ENCODE measurements around the gene PTPRK.

PTPRK gene

DNA sequence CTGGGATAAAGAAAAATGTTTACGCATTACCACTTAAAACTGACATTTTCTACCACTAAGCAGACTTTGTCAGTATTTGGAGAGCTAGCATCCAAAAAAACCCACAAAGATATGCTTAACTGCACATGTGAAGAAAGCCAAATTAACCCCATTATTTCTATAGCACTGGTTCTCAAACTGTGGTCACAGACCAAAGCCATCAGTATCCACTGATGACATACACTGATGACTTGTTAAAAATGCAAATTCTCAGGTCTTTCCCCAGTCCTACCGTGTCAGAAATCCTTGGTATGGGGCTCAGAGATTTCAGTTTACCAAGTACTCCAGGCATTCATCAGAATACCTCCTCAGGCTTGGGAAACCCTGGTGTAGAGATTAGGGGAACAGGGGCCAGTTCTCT is 230.2 kb downstream of the PTPRK start:
- H3K4me3 ChIP-seq (ENCODE audit: low read length): no peak overlapping the region
- TF ChIP-seq ZNF274 (IDR thresholded peaks at IDR 0.05; ENCODE audit: low read depth, low read length): no peak

DNA sequence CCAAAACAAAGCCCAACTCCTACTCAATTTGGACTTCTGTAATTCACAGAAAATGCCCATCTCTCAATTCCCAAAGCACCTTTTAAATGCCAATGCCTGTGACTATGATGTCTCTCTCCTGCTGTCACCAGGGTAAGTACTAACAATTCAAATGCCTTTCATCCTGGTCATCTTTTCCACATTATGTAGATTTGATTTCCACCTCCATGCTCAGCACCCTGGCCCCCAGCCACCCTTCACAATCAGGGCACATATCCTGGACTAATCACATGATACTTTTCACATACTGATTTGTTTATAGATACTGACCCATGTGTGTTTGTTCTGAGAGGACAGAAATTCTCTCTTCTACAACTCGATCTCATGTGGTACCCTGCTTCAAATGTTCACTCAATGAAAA is 236.3 kb downstream of the PTPRK start:
- H3K4me3 ChIP-seq (ENCODE audit: low read length): no peak overlapping the region
- no peak for TF ChIP-seq ZNF274 (IDR thresholded peaks at IDR 0.05; ENCODE audit: low read depth, low read length)

DNA sequence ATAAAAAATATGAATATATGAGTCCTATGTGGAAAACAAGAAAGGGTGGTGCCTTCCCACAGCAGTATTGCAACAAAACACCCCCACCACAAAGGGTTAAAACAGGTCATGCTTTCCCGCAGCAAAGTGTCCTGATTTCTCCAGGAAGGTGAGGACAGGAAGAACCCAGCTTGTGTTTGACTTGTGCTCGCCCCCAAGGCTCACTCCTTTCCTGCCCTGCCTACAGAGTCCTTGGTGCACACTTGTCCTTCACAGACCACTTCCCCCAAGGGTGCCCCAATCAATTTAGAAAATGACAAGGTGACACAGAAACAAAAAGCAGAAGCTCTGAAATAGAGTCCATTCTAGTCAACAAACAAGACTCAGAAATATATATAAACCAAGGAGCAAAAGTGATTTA is 237.4 kb downstream of the PTPRK start:
- H3K4me3 ChIP-seq (ENCODE audit: low read length): no peak overlapping the region
- no peak for TF ChIP-seq ZNF274 (IDR thresholded peaks at IDR 0.05; ENCODE audit: low read depth, low read length)

DNA sequence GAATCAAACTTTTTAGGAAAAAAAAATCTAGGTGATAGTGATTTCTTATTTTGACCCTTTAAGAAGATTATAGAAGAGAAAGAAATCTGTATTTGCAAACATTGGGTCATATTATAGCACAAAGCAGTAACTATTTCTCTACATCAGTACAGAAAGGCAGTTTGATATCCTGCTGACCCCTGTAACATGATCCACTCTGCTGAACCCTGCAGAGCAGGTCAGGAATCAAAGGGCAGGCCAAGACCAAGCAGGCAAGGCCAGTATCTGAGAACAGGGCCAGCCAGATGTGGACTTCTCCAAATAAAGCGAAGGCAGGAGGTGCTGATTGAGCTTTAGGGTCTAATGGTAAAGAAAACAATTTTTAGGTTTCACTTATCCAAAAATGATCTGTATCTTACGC is 239.4 kb downstream of the PTPRK start:
- no peak for TF ChIP-seq ZNF274 (IDR thresholded peaks at IDR 0.05; ENCODE audit: low read depth, low read length)

DNA sequence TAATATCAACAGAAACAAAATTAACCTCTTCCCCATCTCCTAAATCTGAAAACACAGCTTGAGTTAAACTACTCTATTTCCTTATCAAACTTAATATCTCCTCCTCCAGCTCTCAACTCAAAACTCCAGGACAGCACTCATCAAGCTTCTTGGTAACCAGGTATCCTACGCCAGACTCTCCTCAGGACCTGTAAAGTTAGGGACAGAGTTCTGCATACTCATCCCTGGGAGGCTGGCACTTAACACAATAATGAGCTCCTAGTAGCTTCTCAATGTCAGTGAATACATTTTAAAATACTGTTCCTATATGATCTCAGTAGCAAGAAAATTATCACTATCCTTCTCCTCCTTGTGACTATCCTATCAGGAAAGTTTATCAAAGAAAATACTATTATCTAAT is 240.3 kb downstream of the PTPRK start:
- no peak for TF ChIP-seq ZNF274 (IDR thresholded peaks at IDR 0.05; ENCODE audit: low read depth, low read length)

More for the DNA sequence above, 239.4 kb downstream of the PTPRK start:
- no peak overlapping the region for H3K4me3 ChIP-seq (ENCODE audit: low read length)

DNA sequence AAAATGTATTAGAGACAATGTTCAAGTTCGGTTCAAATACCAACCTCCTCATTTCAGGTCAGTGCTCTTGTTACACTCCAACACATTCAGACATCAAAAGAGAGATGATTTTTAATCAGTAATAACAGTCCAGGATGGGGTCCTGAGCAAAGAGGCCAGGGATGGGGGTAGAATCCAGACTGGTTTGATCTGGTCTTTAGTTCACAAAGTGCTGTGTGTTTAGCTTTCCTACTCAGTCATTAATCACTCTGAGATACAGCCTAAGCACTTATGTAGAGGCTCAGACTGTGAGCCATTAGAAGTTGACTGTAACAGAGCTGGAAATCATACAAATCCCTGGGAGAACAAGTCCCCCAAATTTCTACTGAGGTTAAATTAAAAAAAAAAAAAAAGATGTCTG is 241.6 kb downstream of the PTPRK start:
- TF ChIP-seq ZNF274 (IDR thresholded peaks at IDR 0.05; ENCODE audit: low read depth, low read length): no peak
- no peak overlapping the region for H3K4me3 ChIP-seq (ENCODE audit: low read length)

More for the DNA sequence above, 240.3 kb downstream of the PTPRK start:
- no peak overlapping the region for H3K4me3 ChIP-seq (ENCODE audit: low read length)

- no peak for TF ChIP-seq ZNF274 (IDR thresholded peaks at IDR 0.05; ENCODE audit: low read depth, low read length)
- no peak overlapping the region for H3K4me3 ChIP-seq (ENCODE audit: low read length)
Observed at GRCh38 chr6:128277379-128277778, 243.0 kb downstream of the PTPRK start.

DNA sequence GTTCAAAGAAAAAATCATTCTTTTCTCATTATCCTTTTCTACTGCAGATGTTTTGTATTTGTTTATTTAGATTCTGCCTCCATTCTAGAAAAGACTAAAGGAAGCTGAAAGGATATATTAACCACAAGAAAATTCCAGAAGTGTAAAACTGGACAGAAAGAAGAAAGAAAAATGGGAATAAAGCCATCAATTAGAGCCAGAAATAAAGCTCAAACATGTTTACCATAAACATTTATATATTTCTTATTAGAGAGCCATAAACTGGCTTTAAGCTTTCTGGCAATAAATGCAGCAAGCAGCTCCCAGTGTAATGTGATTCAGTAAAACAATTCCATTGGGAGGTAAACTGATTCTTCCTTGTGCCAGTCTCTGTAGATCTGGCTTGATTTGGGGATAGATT is 244.1 kb downstream of the PTPRK start:
- no peak for TF ChIP-seq ZNF274 (IDR thresholded peaks at IDR 0.05; ENCODE audit: low read depth, low read length)

GRCh38 chr6:128275681-128276080 is 244.7 kb downstream of the PTPRK start:
- H3K4me3 ChIP-seq (ENCODE audit: low read length): no peak overlapping the region
- no peak for TF ChIP-seq ZNF274 (IDR thresholded peaks at IDR 0.05; ENCODE audit: low read depth, low read length)

More for the DNA sequence above, 244.1 kb downstream of the PTPRK start:
- no peak overlapping the region for H3K4me3 ChIP-seq (ENCODE audit: low read length)

- TF ChIP-seq ZNF274 (IDR thresholded peaks at IDR 0.05; ENCODE audit: low read depth, low read length): no peak
- no peak overlapping the region for H3K4me3 ChIP-seq (ENCODE audit: low read length)
Observed at GRCh38 chr6:128275030-128275429, 245.4 kb downstream of the PTPRK start.

DNA sequence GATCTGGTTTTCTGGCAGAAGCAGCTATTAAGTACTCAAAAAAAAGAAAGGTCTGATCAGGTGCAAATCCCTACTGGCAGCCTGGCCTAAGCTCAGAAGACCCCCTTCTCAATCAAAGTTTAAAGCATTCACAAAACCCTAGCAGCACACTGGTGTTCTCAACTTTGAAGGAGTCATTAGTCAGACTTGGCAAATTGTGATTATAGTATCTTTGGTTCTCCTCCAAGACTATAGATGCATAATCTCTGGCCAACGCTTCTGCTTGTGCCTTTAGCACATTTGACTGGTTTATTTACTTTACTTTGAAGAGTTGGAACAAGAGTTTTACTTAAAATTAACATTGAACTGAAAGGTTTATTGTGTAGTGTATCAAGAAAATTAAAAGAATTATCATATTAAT is 248.9 kb downstream of the PTPRK start:
- TF ChIP-seq ZNF274 (IDR thresholded peaks at IDR 0.05; ENCODE audit: low read depth, low read length): no peak

DNA sequence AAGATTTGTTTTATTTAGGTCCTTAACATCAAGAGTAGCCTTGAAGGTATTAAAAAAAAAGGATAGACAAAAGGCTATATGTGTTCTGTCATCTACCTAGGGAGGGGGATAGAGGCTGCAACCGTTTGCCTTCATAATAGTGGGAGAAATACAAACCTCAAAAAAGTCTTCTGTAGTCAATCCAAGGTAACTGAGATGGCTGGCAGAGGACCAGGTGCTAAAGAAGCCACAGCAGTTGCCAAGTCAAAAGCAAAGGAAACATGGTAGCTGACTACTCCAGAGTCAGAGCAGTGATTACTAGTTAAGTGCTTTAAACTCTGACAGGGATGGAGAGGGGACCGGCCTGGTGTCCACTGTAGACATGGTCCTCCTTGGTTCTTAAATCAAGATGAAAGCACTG is 249.4 kb downstream of the PTPRK start:
- H3K4me3 ChIP-seq (ENCODE audit: low read length): no peak overlapping the region
- TF ChIP-seq ZNF274 (IDR thresholded peaks at IDR 0.05; ENCODE audit: low read depth, low read length): no peak

More for the DNA sequence above, 248.9 kb downstream of the PTPRK start:
- no peak overlapping the region for H3K4me3 ChIP-seq (ENCODE audit: low read length)

DNA sequence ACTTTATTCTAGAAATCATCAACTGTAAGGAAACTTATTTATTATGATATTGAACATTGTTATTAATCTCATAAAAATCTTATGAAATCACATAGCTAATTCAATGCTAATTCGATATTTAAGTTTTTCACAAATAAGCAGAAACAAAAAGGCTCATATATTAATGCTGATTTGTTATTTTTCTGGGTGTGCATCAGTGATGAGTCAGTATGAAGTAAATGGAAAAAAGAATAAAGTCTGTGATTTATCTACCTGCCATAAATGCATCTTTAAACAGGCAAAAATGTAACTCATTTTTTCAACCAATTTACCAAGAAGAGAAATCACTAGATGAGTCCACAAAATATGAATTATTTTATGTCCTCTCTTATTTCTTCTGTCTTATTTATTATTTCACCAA is 253.5 kb downstream of the PTPRK start:
- no peak for TF ChIP-seq ZNF274 (IDR thresholded peaks at IDR 0.05; ENCODE audit: low read depth, low read length)

DNA sequence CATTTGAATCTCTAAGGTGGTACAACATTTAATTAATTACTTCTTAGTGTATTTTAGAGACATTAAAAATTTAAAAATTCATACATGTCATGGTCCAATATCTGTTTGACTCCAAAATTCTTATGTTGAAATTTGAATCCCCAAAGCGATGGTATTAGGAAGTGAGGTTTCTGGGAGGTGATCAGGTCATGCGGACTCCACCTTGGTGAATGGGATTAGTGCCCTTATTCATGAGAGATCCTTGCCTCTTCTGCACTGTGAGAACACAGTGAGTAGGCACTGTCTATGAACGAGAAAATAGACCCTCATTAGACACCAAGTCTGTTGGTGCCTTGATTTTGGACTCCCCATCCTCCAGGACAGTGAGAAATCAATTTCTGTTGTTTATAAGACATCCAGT is 254.7 kb downstream of the PTPRK start:
- TF ChIP-seq ZNF274 (IDR thresholded peaks at IDR 0.05; ENCODE audit: low read depth, low read length): no peak
- no peak overlapping the region for H3K4me3 ChIP-seq (ENCODE audit: low read length)

More for the DNA sequence above, 253.5 kb downstream of the PTPRK start:
- no peak overlapping the region for H3K4me3 ChIP-seq (ENCODE audit: low read length)

DNA sequence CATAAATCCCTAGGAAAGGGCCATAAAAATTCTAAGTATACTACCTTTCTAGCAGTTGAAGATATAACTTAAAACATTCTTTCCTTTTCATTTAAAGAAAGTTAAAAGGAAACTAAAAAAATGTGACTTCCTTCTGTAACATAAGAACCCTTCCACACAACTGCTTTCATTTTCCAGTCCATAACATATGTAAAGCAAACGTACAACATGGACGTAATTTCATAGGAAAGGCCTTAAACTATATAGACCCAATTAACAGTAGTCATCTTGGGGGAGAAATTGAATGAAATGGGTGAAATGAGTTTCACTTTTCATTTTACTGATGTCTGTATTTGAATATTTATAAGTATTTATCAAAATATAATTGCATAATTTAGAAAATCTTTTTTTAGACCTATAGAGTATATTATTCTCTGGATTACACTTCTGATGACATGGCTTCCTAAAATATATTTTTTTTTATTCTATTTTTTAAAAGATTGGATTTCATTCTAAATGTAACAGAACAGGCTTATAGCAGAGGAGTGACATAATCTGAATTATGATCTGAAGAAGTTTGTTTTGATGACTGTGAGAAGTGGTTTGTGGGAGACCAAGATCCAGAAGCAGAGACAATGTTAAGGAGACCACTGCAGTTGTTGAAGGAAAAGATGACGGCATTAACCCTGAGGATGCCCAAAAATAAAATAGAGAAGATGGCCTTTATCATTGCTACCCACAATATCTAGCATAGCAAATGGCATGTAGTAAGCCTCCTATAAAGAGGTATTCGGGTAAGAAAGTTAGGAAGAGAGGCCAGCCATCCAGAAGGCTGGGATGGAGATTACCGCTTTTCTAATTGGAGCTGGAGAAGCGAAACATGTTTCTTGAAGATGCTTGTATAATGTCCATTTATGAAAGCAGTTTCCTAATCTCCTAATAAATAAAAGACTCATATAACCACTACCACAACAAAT is 260.4 kb downstream of the PTPRK start:
- H3K4me3 ChIP-seq (ENCODE audit: low read length): no peak overlapping the region; the same call in 1 of the 2 replicates
- TF ChIP-seq ZNF274 (IDR thresholded peaks at IDR 0.05; ENCODE audit: low read depth, low read length): no peak
